NT2/D1 (cell line): ENCODE data around the gene SDCCAG8.

Source experiments
- DNase-seq: peaks from one replicate; pipeline ENCODE4 v3.0.0-alpha.2; 2011; ENCODE audit warnings: low read depth, low spot score
- H3K27me3 ChIP-seq: 2 replicates; pipeline ENCODE4 v1.6.0; 2011; ENCODE audit warnings: mild to moderate bottlenecking; ENCODE audit not compliant: insufficient read length, insufficient read depth
- H3K36me3 ChIP-seq: 2 replicates; pipeline ENCODE4 v1.6.1; 2011; ENCODE audit warnings: mild to moderate bottlenecking, low read length, mixed read lengths; ENCODE audit not compliant: insufficient read depth, insufficient read length
- H3K4me1 ChIP-seq: 2 replicates; pipeline ENCODE4 v1.5.1; 2011; ENCODE audit not compliant: insufficient read depth, insufficient read length
- H3K4me3 ChIP-seq: 2 replicates; pipeline ENCODE4 v1.5.1; 2011; ENCODE audit warnings: low read depth; ENCODE audit not compliant: insufficient read length
- H3K9ac ChIP-seq: 2 replicates; pipeline ENCODE4 v1.6.0; 2011; ENCODE audit warnings: low read depth; ENCODE audit not compliant: insufficient read length
- H3K9me3 ChIP-seq: 2 replicates; pipeline ENCODE4 v1.5.1; 2011; ENCODE audit warnings: mild to moderate bottlenecking, low read length; ENCODE audit not compliant: insufficient read depth
- SUZ12 ChIP-seq: IDR thresholded peaks from 2 replicates; pipeline ENCODE4 v1.6.1; 2011; ENCODE audit not compliant: insufficient read length, insufficient read depth; ENCODE audit errors: extremely low read depth
- YY1 ChIP-seq: IDR thresholded peaks from 2 replicates; pipeline ENCODE4 v1.6.1; 2011; ENCODE audit not compliant: insufficient read length, insufficient read depth
- ZNF274 ChIP-seq: IDR thresholded peaks from 2 replicates; pipeline ENCODE4 v1.6.1; 2011; ENCODE audit warnings: mild to moderate bottlenecking, low read depth, low read length

Gene SDCCAG8

GRCh38 chr1:243514927-243515326, 259.1 kb downstream of the SDCCAG8 start:
- peaks cover 21% of the 10 kb centered on the region for H3K9me3 ChIP-seq
- no peak overlapping the region for H3K9ac ChIP-seq
- peaks cover 3% of the 10 kb centered on the region for H3K4me1 ChIP-seq
- H3K27me3 ChIP-seq: no peaks in the 10 kb centered on the region
- H3K4me3 ChIP-seq: no peak overlapping the region
- peaks cover 10% of the 10 kb centered on the region for H3K36me3 ChIP-seq
- TF ChIP-seq ZNF274 (no peak), YY1 (no peak), SUZ12 (no peak)
- no peak for DNase-seq

GRCh38 chr1:243520831-243521230, 265.0 kb downstream of the SDCCAG8 start:
- TF ChIP-seq YY1 (no peak), ZNF274 (no peak), SUZ12 (no peak)
- Histone ChIP-seq H3K27me3 (no peaks in the 10 kb centered on the region), H3K9ac (no peak overlapping the region), H3K36me3 (no peaks in the 10 kb centered on the region), H3K9me3 (peaks cover 21% of the 10 kb centered on the region), H3K4me3 (no peak overlapping the region), H3K4me1 (no peaks in the 10 kb centered on the region)
- no peak for DNase-seq

GRCh38 chr1:243523766-243524165, 267.9 kb downstream of the SDCCAG8 start:
- Histone ChIP-seq H3K4me3 (no peak overlapping the region), H3K27me3 (no peaks in the 10 kb centered on the region), H3K36me3 (no peaks in the 10 kb centered on the region), H3K9me3 (0 out of 2 replicates have a peak, but pooled peaks cover 5% of the 10 kb centered on the region), H3K4me1 (no peaks in the 10 kb centered on the region), H3K9ac (no peak overlapping the region)
- no peak for DNase-seq
- TF ChIP-seq ZNF274: no peak
- TF ChIP-seq YY1: no peak
- TF ChIP-seq SUZ12: no peak

- Histone ChIP-seq H3K9me3 (0 out of 2 replicates have a peak, but pooled peaks cover 5% of the 10 kb centered on the region), H3K4me3 (no peak overlapping the region), H3K27me3 (no peaks in the 10 kb centered on the region), H3K36me3 (no peaks in the 10 kb centered on the region), H3K9ac (no peak overlapping the region), H3K4me1 (no peaks in the 10 kb centered on the region)
- DNase-seq: no peak
- no peak for TF ChIP-seq ZNF274
- TF ChIP-seq SUZ12: no peak
- no peak for TF ChIP-seq YY1
These were observed 269.2 kb downstream of the SDCCAG8 start for GRCh38 chr1:243525085-243525487.

- DNase-seq: no peak
- H3K9me3 ChIP-seq: 0 out of 2 replicates have a peak, but pooled peaks cover 5% of the 10 kb centered on the region
- no peaks in the 10 kb centered on the region for H3K27me3 ChIP-seq
- H3K9ac ChIP-seq: no peak overlapping the region
- no peaks in the 10 kb centered on the region for H3K4me1 ChIP-seq
- no peak overlapping the region for H3K4me3 ChIP-seq
- TF ChIP-seq ZNF274: no peak
- no peak for TF ChIP-seq SUZ12
- no peak for TF ChIP-seq YY1
- H3K36me3 ChIP-seq: no peaks in the 10 kb centered on the region
These were observed 270.3 kb downstream of the SDCCAG8 start for GRCh38 chr1:243526180-243526579.

- TF ChIP-seq ZNF274: no peak
- no peak for TF ChIP-seq SUZ12
- no peak for TF ChIP-seq YY1
- Histone ChIP-seq H3K36me3 (no peaks in the 10 kb centered on the region), H3K9me3 (0 out of 2 replicates have a peak, but pooled peaks cover 5% of the 10 kb centered on the region), H3K4me1 (no peaks in the 10 kb centered on the region), H3K9ac (no peak overlapping the region), H3K27me3 (no peaks in the 10 kb centered on the region), H3K4me3 (no peak overlapping the region)
- no peak for DNase-seq
These were observed 272.7 kb downstream of the SDCCAG8 start for GRCh38 chr1:243528459-243529121.

GRCh38 chr1:243529512-243529911, 273.7 kb downstream of the SDCCAG8 start:
- Histone ChIP-seq H3K36me3 (no peaks in the 10 kb centered on the region), H3K4me3 (no peak overlapping the region), H3K9ac (no peak overlapping the region), H3K27me3 (no peaks in the 10 kb centered on the region), H3K9me3 (0 out of 2 replicates have a peak, but pooled peaks cover 5% of the 10 kb centered on the region), H3K4me1 (no peaks in the 10 kb centered on the region)
- DNase-seq: no peak
- no peak for TF ChIP-seq ZNF274
